HFFc6 (cell line): ENCODE results near the gene TADA2B. TPM values are rescaled to one million over a fixed set of nuclear protein-coding genes. Genes with fewer than 3 reads are reported as not detected.

Experiments used
- DNase-seq: peaks from one replicate; pipeline ENCODE4 v3.0.0-alpha.2; 2018
- H3K27ac Mint-ChIP-seq: 2 replicates; pipeline ENCODE4 v1.8.0; 2020; ENCODE audit warnings: mild to moderate bottlenecking, mixed read lengths
- H3K27me3 Mint-ChIP-seq: 2 replicates; pipeline ENCODE4 v1.8.0; 2021; ENCODE audit warnings: mild to moderate bottlenecking, moderate library complexity, mixed read lengths; ENCODE audit not compliant: insufficient read depth
- H3K36me3 Mint-ChIP-seq: 2 replicates; pipeline ENCODE4 v1.8.0; 2021; ENCODE audit warnings: low read depth, mixed read lengths
- H3K4me1 Mint-ChIP-seq: 2 replicates; pipeline ENCODE4 v1.8.0; 2020; ENCODE audit warnings: low read depth, mixed read lengths
- H3K4me3 Mint-ChIP-seq: 2 replicates; pipeline ENCODE4 v1.8.0; 2020; ENCODE audit warnings: mild to moderate bottlenecking, moderate library complexity, mixed read lengths
- H3K9me3 Mint-ChIP-seq: 2 replicates; pipeline ENCODE4 v1.8.0; 2020; ENCODE audit warnings: mild to moderate bottlenecking, mixed read lengths
- CTCF ChIP-seq: fragments of 200-600 bp; sonication (generic); IDR thresholded peaks from 2 replicates; pipeline ENCODE4 v1.5.0; 2021; ENCODE audit warnings: antibody characterized with exemption, mild to moderate bottlenecking
- total RNA-seq, 6 experiments: library from RNA; stranded (reverse); fragmentation: NEBNext Ultra II Directional; extraction: Animal tissue kit (Norgen Biotek cat#: 25700); gene quantifications; 2 replicates in 1 of 6; 3 replicates in 5 of 6; pipeline ENCODE4 v1.2.3, GENCODE V29; 2021

TADA2B gene
- total RNA-seq, 6 experiments from 2014 or later: 15.5 to 19.9 (median 17.9) TPM

- no peak overlapping the region for H3K27ac Mint-ChIP-seq
- no peaks in the 10 kb centered on the region; the same call in 1 of the 2 replicates for H3K27me3 Mint-ChIP-seq
- H3K36me3 Mint-ChIP-seq: peaks cover 24% of the 10 kb centered on the region
- no peak for TF ChIP-seq CTCF
- H3K9me3 Mint-ChIP-seq: no peaks in the 10 kb centered on the region
- no peak for DNase-seq
- H3K4me3 Mint-ChIP-seq: no peak overlapping the region
- no peaks in the 10 kb centered on the region for H3K4me1 Mint-ChIP-seq
Observed at GRCh38 chr4:7013175-7013574, 30.0 kb upstream of the TADA2B start.

- no peak for TF ChIP-seq CTCF
- H3K9me3 Mint-ChIP-seq: no peaks in the 10 kb centered on the region
- H3K4me3 Mint-ChIP-seq: no peak overlapping the region
- H3K27me3 Mint-ChIP-seq: no peaks in the 10 kb centered on the region; the same call in 1 of the 2 replicates
- peaks cover 29% of the 10 kb centered on the region for H3K36me3 Mint-ChIP-seq
- no peak overlapping the region; the same call in 1 of the 2 replicates for H3K27ac Mint-ChIP-seq
- no peak for DNase-seq
- H3K4me1 Mint-ChIP-seq: no peaks in the 10 kb centered on the region
Observed at GRCh38 chr4:7014815-7015214, 28.4 kb upstream of the TADA2B start.

- Mint-ChIP-seq H3K4me3 (no peak overlapping the region), H3K27me3 (no peaks in the 10 kb centered on the region; the same call in 1 of the 2 replicates), H3K4me1 (peaks cover 6% of the 10 kb centered on the region; the same call in 1 of the 2 replicates), H3K9me3 (no peaks in the 10 kb centered on the region), H3K36me3 (peaks cover 29% of the 10 kb centered on the region), H3K27ac (no peak overlapping the region)
- no peak for DNase-seq
- no peak for TF ChIP-seq CTCF
Observed at GRCh38 chr4:7015383-7016035, 27.7 kb upstream of the TADA2B start.

GRCh38 chr4:7016086-7016485 lies 27.1 kb upstream of the TADA2B start:
- no peak for DNase-seq
- Mint-ChIP-seq H3K36me3 (peaks cover 29% of the 10 kb centered on the region), H3K4me3 (no peak overlapping the region), H3K9me3 (no peaks in the 10 kb centered on the region), H3K4me1 (peaks cover 11% of the 10 kb centered on the region; the same call in 1 of the 2 replicates), H3K27me3 (no peaks in the 10 kb centered on the region; the same call in 1 of the 2 replicates), H3K27ac (no peak overlapping the region)
- TF ChIP-seq CTCF: no peak

GRCh38 chr4:7016512-7016911 lies 26.7 kb upstream of the TADA2B start:
- H3K36me3 Mint-ChIP-seq: peaks cover 27% of the 10 kb centered on the region
- H3K4me3 Mint-ChIP-seq: no peak overlapping the region
- DNase-seq: no peak
- no peaks in the 10 kb centered on the region for H3K9me3 Mint-ChIP-seq
- H3K27ac Mint-ChIP-seq: no peak overlapping the region
- H3K4me1 Mint-ChIP-seq: peaks cover 14% of the 10 kb centered on the region
- TF ChIP-seq CTCF: no peak
- H3K27me3 Mint-ChIP-seq: no peaks in the 10 kb centered on the region; the same call in 1 of the 2 replicates
